ENCODE measurements around the gene CHD3. TPM values are rescaled to one million over a fixed set of nuclear protein-coding genes. Genes with fewer than 3 reads are reported as not detected.

The CHD3 gene
- total RNA-seq, 1 donor from 2014 or later: 76.2 TPM

DNA sequence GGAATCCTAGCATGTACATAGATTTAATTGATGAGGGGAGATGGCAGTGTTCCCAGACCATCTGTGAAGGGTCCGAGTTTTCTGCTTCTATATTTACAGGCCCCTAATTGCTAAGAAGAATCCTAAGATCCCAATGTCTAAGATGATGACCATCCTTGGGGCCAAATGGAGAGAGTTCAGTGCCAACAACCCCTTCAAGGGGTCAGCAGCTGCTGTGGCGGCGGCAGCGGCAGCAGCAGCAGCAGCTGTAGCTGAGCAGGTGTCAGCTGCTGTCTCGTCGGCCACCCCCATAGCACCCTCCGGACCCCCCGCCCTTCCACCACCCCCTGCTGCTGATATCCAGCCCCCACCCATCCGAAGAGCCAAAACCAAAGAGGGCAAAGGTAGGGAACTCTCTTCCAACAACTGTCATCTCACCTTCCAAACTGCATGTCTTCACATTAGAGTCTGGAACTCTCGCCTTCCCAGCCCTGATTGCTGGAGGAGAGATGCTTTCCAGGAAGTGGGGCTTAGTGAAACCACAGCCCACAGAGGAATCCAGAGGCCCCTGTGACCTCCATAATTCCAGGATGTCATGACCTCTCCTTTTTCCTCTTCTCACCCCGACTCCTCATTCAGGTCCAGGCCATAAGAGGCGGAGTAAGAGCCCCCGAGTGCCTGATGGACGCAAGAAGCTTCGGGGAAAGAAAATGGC is 4.7 kb downstream of the CHD3 start:
- H3K9me3 ChIP-seq (ENCODE audit: control insufficient read depth in 3 of 3, low read length in 3 of 3): no peaks in the 10 kb centered on the region
- peaks cover 23 to 33% (median 29%) of the 10 kb centered on the region in 3 donors for H3K36me3 ChIP-seq (ENCODE audit: control insufficient read depth in 3 of 3, insufficient read depth in 3 of 3, low read length in 3 of 3)
- H3K4me1 ChIP-seq (ENCODE audit: control insufficient read depth in 3 of 3, insufficient read depth in 3 of 3, low read length in 3 of 3): peaks cover 17 to 21% (median 17%) of the 10 kb centered on the region in 3 donors
- no peak overlapping the region for H3K9ac ChIP-seq (ENCODE audit: low read depth in 1 of 3, low read length in 3 of 3)
- no peak overlapping the region for H3K27ac ChIP-seq (ENCODE audit: low read depth, low read length)
- H3K4me3 ChIP-seq (ENCODE audit: low read length in 3 of 3): no peak overlapping the region
- H3K27me3 ChIP-seq (ENCODE audit: control insufficient read depth in 3 of 3, insufficient read depth in 3 of 3, low read length in 3 of 3): peaks cover 0 to 2% (median 0%) of the 10 kb centered on the region in 3 donors

GRCh38 chr17:7894226-7894625 is 5.6 kb downstream of the CHD3 start:
- H3K36me3 ChIP-seq (ENCODE audit: control insufficient read depth in 3 of 3, insufficient read depth in 3 of 3, low read length in 3 of 3): peaks cover 27 to 39% (median 29%) of the 10 kb centered on the region in 3 donors

GRCh38 chr17:7894866-7895265 is 6.3 kb downstream of the CHD3 start:
- Histone ChIP-seq H3K27me3 (ENCODE audit: control insufficient read depth in 3 of 3, insufficient read depth in 3 of 3, low read length in 3 of 3) (no peaks in the 10 kb centered on the region), H3K27ac (ENCODE audit: low read depth, low read length) (no peak overlapping the region), H3K36me3 (ENCODE audit: control insufficient read depth in 3 of 3, insufficient read depth in 3 of 3, low read length in 3 of 3) (peaks cover 33 to 45% (median 36%) of the 10 kb centered on the region in 3 donors), H3K4me3 (ENCODE audit: low read length in 3 of 3) (no peak overlapping the region), H3K9me3 (ENCODE audit: control insufficient read depth in 3 of 3, low read length in 3 of 3) (no peaks in the 10 kb centered on the region), H3K9ac (ENCODE audit: low read depth in 1 of 3, low read length in 3 of 3) (no peak overlapping the region), H3K4me1 (ENCODE audit: control insufficient read depth in 3 of 3, insufficient read depth in 3 of 3, low read length in 3 of 3) (peaks cover 2 to 5% (median 2%) of the 10 kb centered on the region in 3 donors)

More at GRCh38 chr17:7894226-7894625, 5.6 kb downstream of the CHD3 start:
- Histone ChIP-seq H3K27me3 (ENCODE audit: control insufficient read depth in 3 of 3, insufficient read depth in 3 of 3, low read length in 3 of 3) (no peaks in the 10 kb centered on the region), H3K9me3 (ENCODE audit: control insufficient read depth in 3 of 3, low read length in 3 of 3) (no peaks in the 10 kb centered on the region), H3K4me3 (ENCODE audit: low read length in 3 of 3) (no peak overlapping the region), H3K9ac (ENCODE audit: low read depth in 1 of 3, low read length in 3 of 3) (no peak overlapping the region), H3K4me1 (ENCODE audit: control insufficient read depth in 3 of 3, insufficient read depth in 3 of 3, low read length in 3 of 3) (peaks cover 8 to 12% (median 8%) of the 10 kb centered on the region in 3 donors), H3K27ac (ENCODE audit: low read depth, low read length) (no peak overlapping the region)

- Histone ChIP-seq H3K9ac (ENCODE audit: low read depth in 1 of 3, low read length in 3 of 3) (no peak overlapping the region), H3K4me1 (ENCODE audit: control insufficient read depth in 3 of 3, insufficient read depth in 3 of 3, low read length in 3 of 3) (peaks cover 0 to 2% (median 0%) of the 10 kb centered on the region in 3 donors), H3K27me3 (ENCODE audit: control insufficient read depth in 3 of 3, insufficient read depth in 3 of 3, low read length in 3 of 3) (no peaks in the 10 kb centered on the region), H3K36me3 (ENCODE audit: control insufficient read depth in 3 of 3, insufficient read depth in 3 of 3, low read length in 3 of 3) (peaks cover 33 to 49% (median 39%) of the 10 kb centered on the region in 3 donors), H3K4me3 (ENCODE audit: low read length in 3 of 3) (no peak overlapping the region), H3K9me3 (ENCODE audit: control insufficient read depth in 3 of 3, low read length in 3 of 3) (no peaks in the 10 kb centered on the region), H3K27ac (ENCODE audit: low read depth, low read length) (no peak overlapping the region)
Measured at GRCh38 chr17:7897090-7897489, 8.5 kb downstream of the CHD3 start.

DNA sequence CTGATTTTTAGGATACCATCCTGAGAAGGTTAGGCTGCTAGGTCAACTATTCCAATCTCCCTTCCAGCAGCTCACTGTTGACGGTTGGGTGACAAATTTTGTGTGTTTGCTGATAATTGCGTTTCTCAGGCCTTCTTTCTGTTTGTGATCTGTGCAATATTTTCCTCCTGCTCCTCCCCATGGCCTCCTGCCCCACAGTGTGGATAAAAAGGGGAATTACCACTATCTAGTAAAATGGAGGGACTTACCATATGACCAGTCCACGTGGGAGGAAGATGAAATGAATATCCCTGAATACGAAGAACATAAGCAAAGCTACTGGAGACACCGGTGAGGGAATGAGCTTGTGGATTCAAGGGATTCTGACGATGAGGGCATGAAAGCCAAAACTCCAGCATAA is 9.2 kb downstream of the CHD3 start:
- H3K27ac ChIP-seq (ENCODE audit: low read depth, low read length): no peak overlapping the region
- no peak overlapping the region for H3K4me3 ChIP-seq (ENCODE audit: low read length in 3 of 3)
- H3K9ac ChIP-seq (ENCODE audit: low read depth in 1 of 3, low read length in 3 of 3): no peak overlapping the region
- no peaks in the 10 kb centered on the region for H3K9me3 ChIP-seq (ENCODE audit: control insufficient read depth in 3 of 3, low read length in 3 of 3)
- H3K4me1 ChIP-seq (ENCODE audit: control insufficient read depth in 3 of 3, insufficient read depth in 3 of 3, low read length in 3 of 3): peaks cover 0 to 2% (median 0%) of the 10 kb centered on the region in 3 donors
- H3K36me3 ChIP-seq (ENCODE audit: control insufficient read depth in 3 of 3, insufficient read depth in 3 of 3, low read length in 3 of 3): peaks cover 33 to 53% (median 39%) of the 10 kb centered on the region in 3 donors
- H3K27me3 ChIP-seq (ENCODE audit: control insufficient read depth in 3 of 3, insufficient read depth in 3 of 3, low read length in 3 of 3): no peaks in the 10 kb centered on the region

DNA sequence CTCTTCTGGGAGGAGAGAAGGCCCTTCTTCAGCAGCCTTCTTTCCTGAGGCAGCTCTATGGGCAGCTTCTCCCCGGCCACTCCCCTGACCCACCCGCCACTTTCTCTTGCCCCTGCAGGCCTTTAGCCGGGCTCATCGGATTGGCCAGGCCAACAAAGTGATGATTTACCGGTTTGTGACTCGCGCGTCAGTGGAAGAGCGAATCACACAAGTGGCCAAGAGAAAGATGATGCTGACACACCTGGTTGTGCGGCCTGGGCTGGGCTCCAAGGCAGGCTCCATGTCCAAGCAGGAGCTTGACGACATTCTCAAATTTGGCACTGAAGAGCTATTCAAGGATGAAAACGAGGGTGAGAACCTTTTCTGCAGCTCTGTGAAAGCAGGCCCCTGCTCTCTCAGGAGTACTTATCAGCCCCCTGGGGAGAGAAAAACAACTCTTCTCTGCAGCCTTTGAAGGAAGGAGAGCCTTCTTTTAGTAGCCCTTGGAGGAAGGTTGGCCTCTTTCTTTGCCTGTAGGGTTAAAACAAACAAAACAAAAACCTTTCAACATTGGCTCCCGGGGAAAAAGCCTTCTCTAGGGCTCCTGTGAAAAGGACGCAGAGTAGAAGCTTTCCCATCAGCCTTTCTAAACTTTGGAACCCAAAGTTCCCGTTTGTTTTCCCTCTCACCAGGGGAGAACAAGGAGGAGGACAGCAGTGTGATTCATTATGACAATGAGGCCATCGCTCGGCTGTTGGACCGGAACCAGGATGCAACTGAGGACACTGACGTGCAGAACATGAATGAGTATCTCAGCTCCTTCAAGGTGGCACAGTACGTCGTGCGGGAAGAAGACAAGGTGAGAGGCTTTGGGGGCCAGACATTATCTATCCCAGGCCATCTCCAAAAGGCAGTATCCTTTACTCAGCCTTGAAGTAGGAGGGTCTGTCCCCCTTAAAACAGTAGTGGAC is 14.8 kb downstream of the CHD3 start:
- Histone ChIP-seq H3K4me3 (ENCODE audit: low read length in 3 of 3) (no peak overlapping the region), H3K27ac (ENCODE audit: low read depth, low read length) (no peak overlapping the region), H3K4me1 (ENCODE audit: control insufficient read depth in 3 of 3, insufficient read depth in 3 of 3, low read length in 3 of 3) (no peaks in the 10 kb centered on the region), H3K27me3 (ENCODE audit: control insufficient read depth in 3 of 3, insufficient read depth in 3 of 3, low read length in 3 of 3) (no peaks in the 10 kb centered on the region), H3K9ac (ENCODE audit: low read depth in 1 of 3, low read length in 3 of 3) (no peak overlapping the region), H3K9me3 (ENCODE audit: control insufficient read depth in 3 of 3, low read length in 3 of 3) (no peaks in the 10 kb centered on the region), H3K36me3 (ENCODE audit: control insufficient read depth in 3 of 3, insufficient read depth in 3 of 3, low read length in 3 of 3) (peaks cover 51 to 73% (median 51%) of the 10 kb centered on the region in 3 donors)

GRCh38 chr17:7909089-7909488 is 20.5 kb downstream of the CHD3 start:
- Histone ChIP-seq H3K9me3 (ENCODE audit: control insufficient read depth in 3 of 3, low read length in 3 of 3) (no peaks in the 10 kb centered on the region), H3K36me3 (ENCODE audit: control insufficient read depth in 3 of 3, insufficient read depth in 3 of 3, low read length in 3 of 3) (peaks cover 30 to 43% (median 40%) of the 10 kb centered on the region in 3 donors)

DNA sequence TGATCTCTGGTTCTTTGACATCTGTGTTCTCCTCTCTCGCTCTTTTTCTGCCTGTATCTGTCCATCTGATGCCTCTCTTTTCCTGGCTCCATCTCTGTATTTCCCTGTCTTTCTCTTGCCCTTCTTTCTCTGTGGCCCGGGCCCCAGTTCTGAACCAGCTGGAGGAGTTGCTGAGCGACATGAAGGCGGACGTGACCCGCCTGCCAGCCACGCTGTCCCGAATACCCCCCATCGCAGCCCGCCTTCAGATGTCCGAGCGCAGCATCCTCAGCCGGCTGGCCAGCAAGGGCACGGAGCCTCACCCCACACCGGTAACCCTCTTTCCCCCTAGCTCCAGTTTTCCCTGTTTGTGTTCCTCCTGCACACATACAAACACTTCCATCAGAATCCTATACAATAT is 21.7 kb downstream of the CHD3 start:
- Histone ChIP-seq H3K27ac (ENCODE audit: low read depth, low read length) (no peak overlapping the region), H3K4me3 (ENCODE audit: low read length in 3 of 3) (no peak overlapping the region), H3K9ac (ENCODE audit: low read depth in 1 of 3, low read length in 3 of 3) (no peak overlapping the region), H3K27me3 (ENCODE audit: control insufficient read depth in 3 of 3, insufficient read depth in 3 of 3, low read length in 3 of 3) (no peaks in the 10 kb centered on the region), H3K4me1 (ENCODE audit: control insufficient read depth in 3 of 3, insufficient read depth in 3 of 3, low read length in 3 of 3) (peaks cover 4 to 9% (median 9%) of the 10 kb centered on the region in 3 donors), H3K36me3 (ENCODE audit: control insufficient read depth in 3 of 3, insufficient read depth in 3 of 3, low read length in 3 of 3) (peaks cover 19 to 32% (median 31%) of the 10 kb centered on the region in 3 donors), H3K9me3 (ENCODE audit: control insufficient read depth in 3 of 3, low read length in 3 of 3) (no peaks in the 10 kb centered on the region)

More at GRCh38 chr17:7909089-7909488, 20.5 kb downstream of the CHD3 start:
- Histone ChIP-seq H3K27me3 (ENCODE audit: control insufficient read depth in 3 of 3, insufficient read depth in 3 of 3, low read length in 3 of 3) (no peaks in the 10 kb centered on the region), H3K9ac (ENCODE audit: low read depth in 1 of 3, low read length in 3 of 3) (no peak overlapping the region), H3K4me3 (ENCODE audit: low read length in 3 of 3) (no peak overlapping the region), H3K4me1 (ENCODE audit: control insufficient read depth in 3 of 3, insufficient read depth in 3 of 3, low read length in 3 of 3) (no peaks in the 10 kb centered on the region), H3K27ac (ENCODE audit: low read depth, low read length) (no peak overlapping the region)

DNA sequence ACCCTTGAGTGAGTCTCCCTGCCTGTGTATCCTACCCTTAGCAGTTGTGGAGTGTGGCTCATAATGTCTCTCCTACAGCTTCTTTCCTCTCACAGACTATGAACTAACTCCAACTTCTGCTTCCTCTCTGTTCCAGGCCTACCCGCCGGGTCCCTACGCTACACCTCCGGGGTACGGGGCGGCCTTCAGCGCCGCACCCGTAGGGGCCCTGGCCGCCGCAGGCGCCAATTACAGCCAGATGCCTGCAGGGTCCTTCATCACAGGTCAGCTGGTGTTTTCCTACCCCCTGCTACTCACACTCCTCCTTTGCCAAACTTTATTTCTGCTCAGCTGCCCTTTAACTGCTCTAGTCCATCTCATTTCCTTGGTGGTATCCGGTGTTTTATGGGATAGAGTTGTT is 22.1 kb downstream of the CHD3 start:
- Histone ChIP-seq H3K4me1 (ENCODE audit: control insufficient read depth in 3 of 3, insufficient read depth in 3 of 3, low read length in 3 of 3) (peaks cover 7 to 14% (median 13%) of the 10 kb centered on the region in 3 donors), H3K27me3 (ENCODE audit: control insufficient read depth in 3 of 3, insufficient read depth in 3 of 3, low read length in 3 of 3) (no peaks in the 10 kb centered on the region), H3K36me3 (ENCODE audit: control insufficient read depth in 3 of 3, insufficient read depth in 3 of 3, low read length in 3 of 3) (peaks cover 17 to 28% (median 28%) of the 10 kb centered on the region in 3 donors), H3K27ac (ENCODE audit: low read depth, low read length) (no peak overlapping the region), H3K4me3 (ENCODE audit: low read length in 3 of 3) (no peak overlapping the region), H3K9me3 (ENCODE audit: control insufficient read depth in 3 of 3, low read length in 3 of 3) (no peaks in the 10 kb centered on the region), H3K9ac (ENCODE audit: low read depth in 1 of 3, low read length in 3 of 3) (no peak overlapping the region)

Data from skeletal muscle tissue (tissue), 4 donors.